ENCODE results near the gene THUMPD1.

DNA sequence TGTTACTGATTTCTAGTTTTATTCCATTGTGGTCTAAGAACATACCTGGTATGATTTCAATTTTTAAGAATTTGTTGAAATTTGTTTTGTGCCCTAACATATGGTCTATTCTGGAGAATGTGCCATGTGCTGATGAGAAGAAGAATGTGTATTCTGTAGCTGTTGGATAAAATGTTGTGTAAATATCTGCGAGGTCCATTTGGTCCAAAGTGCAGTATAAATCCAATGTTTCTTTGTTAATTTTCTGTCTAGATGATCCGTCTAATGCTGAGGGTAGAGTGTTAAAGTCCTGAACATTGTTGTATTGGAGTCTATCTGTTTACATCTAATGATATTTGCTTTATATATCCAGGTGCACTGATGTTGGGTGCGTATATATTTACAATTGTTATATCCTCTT, 32.1 kb upstream of the THUMPD1 start:
- TF ChIP-seq EGR1 (IDR thresholded peaks at IDR 0.05; ENCODE audit: borderline replicate concordance in 1 of 2, low read depth in 2 of 2, low read length in 2 of 2) (no peak), CREM (IDR thresholded peaks at IDR 0.05; ENCODE audit: low read depth) (no peak), TCF3 (IDR thresholded peaks at IDR 0.05; ENCODE audit: borderline replicate concordance, insufficient read depth, low read depth, low read length) (no peak)

Data from GM12878 (cell line).